Colonic mucosa (tissue), 4 donors: Measurements from ENCODE around the gene MYNN. TPM values are rescaled to one million over a fixed set of nuclear protein-coding genes. Genes with fewer than 3 reads are reported as not detected.

Experiments
- DNase-seq: peaks from one replicate; pipeline ENCODE4 v3.0.0-alpha.2; 2020
- H3K27ac ChIP-seq: fragments of 200-600 bp; one replicate; pipeline ENCODE4 v1.8.0; 2021
- H3K27me3 ChIP-seq: fragments of 200-600 bp; one replicate; pipeline ENCODE4 v1.8.0; 2021
- H3K36me3 ChIP-seq: fragments of 200-600 bp; one replicate; pipeline ENCODE4 v1.8.0; 2021
- H3K4me1 ChIP-seq: fragments of 200-600 bp; one replicate; pipeline ENCODE4 v1.8.0; 2021; ENCODE audit warnings: mild to moderate bottlenecking
- H3K4me3 ChIP-seq: fragments of 200-600 bp; one replicate; pipeline ENCODE4 v1.8.0; 2021
- H3K9ac ChIP-seq, 2 donors: one replicate each; pipeline ENCODE4 v1.7.0; 2013; ENCODE audit warnings: control low read depth in 2 of 2, low read depth in 2 of 2, low read length in 2 of 2
- H3K9me3 ChIP-seq: fragments of 200-600 bp; one replicate; pipeline ENCODE4 v1.8.0; 2021
- CTCF ChIP-seq: fragments of 200-600 bp; IDR thresholded peaks from one replicate; pipeline ENCODE4 v1.8.0; 2022; ENCODE audit warnings: antibody characterized with exemption, mild to moderate bottlenecking
- intact Hi-C: fragments of 100-400 bp; cut with DNase I; formaldehyde crosslinking; loops from one replicate; pipeline ENCODE4 v1.14.1; 2022
- total RNA-seq, 2 donors: library from RNA; stranded (reverse); fragmentation: NEBNext Ultra II Directional in 1 of 2; extraction: Animal tissue kit (Norgen Biotek cat#: 25700) in 1 of 2; gene quantifications; one replicate each; pipeline ENCODE4 v1.2.1, GENCODE V29; 2021
- donor health status: healthy.
- donor health status: DM: no; HTN: no; CAD: no.
- donor health status: DM: no; HTN: no; CAD: no.

MYNN gene
- total RNA-seq, 2 donors from 2014 or later, result 11.1 to 12.9 TPM

DNA sequence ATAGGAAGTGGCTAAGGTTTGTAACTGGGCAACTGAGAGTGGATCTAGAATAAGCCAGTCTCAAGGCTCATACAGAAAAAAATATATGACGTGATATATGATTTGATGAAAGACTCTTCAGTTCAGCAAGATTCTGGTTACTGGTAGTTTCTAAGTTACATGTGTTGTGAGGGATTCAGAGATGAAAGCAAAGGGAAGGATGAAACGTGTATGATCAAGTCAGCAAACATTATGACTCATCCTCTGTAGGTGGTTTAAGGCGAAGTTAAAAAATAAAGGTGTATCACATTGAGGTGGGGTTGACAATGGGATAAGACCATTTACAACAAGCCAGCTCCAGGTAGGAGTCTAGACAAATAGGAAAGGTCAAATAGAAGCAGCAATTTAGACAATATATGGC is 24.5 kb upstream of the MYNN start:
- intact Hi-C loops, result no loop called here
- H3K27me3 ChIP-seq, result no peaks in the 10 kb centered on the region
- TF ChIP-seq CTCF, result no peak
- no peak overlapping the region for H3K27ac ChIP-seq
- H3K4me3 ChIP-seq, result no peak overlapping the region
- no peaks in the 10 kb centered on the region for H3K4me1 ChIP-seq
- no peak overlapping the region for H3K9ac ChIP-seq
- DNase-seq, result no peak
- H3K36me3 ChIP-seq, result no peaks in the 10 kb centered on the region
- H3K9me3 ChIP-seq, result no peaks in the 10 kb centered on the region

- no peak for TF ChIP-seq CTCF
- no peak for DNase-seq
- Histone ChIP-seq H3K4me1 (no peaks in the 10 kb centered on the region), H3K4me3 (no peak overlapping the region), H3K9me3 (no peaks in the 10 kb centered on the region), H3K27me3 (no peaks in the 10 kb centered on the region), H3K27ac (no peak overlapping the region), H3K36me3 (no peaks in the 10 kb centered on the region), H3K9ac (no peak overlapping the region)
- intact Hi-C loops, result no loop called here
Observed at GRCh38 chr3:169750665-169751064, 22.5 kb upstream of the MYNN start.

DNA sequence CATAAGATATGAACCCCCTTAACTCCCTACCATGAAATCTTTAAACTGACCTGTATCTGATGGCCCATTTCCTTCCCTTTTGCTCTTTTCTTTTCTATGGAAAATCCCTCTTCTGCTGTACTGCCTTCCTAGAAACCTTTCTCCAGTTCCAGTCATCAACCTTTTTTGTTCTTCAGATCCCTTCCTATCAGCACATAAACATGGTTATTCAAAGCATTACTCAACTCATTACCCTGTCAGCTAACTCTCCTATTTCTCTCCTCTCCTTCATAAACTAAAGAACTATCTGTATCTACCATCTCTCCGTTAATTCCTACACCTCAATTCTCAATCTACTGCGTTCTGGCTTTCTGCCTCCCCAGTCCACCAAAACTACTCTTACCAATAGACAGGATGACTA is 21.3 kb upstream of the MYNN start:
- Histone ChIP-seq H3K27ac (no peak overlapping the region), H3K9me3 (no peaks in the 10 kb centered on the region), H3K27me3 (no peaks in the 10 kb centered on the region), H3K4me3 (no peak overlapping the region), H3K9ac (no peak overlapping the region), H3K36me3 (no peaks in the 10 kb centered on the region), H3K4me1 (no peaks in the 10 kb centered on the region)
- DNase-seq, result no peak
- intact Hi-C loops, result no loop called here
- TF ChIP-seq CTCF, result no peak

GRCh38 chr3:169754711-169755110 is 18.5 kb upstream of the MYNN start:
- no peak overlapping the region for H3K9ac ChIP-seq
- intact Hi-C loops, result no loop called here
- DNase-seq, result no peak
- H3K27me3 ChIP-seq, result no peaks in the 10 kb centered on the region
- no peak overlapping the region for H3K27ac ChIP-seq
- no peaks in the 10 kb centered on the region for H3K4me1 ChIP-seq
- no peak overlapping the region for H3K4me3 ChIP-seq
- TF ChIP-seq CTCF, result no peak
- H3K36me3 ChIP-seq, result no peaks in the 10 kb centered on the region
- no peaks in the 10 kb centered on the region for H3K9me3 ChIP-seq

- intact Hi-C loops, result no loop called here
- Histone ChIP-seq H3K27ac (no peak overlapping the region), H3K27me3 (no peaks in the 10 kb centered on the region), H3K36me3 (no peaks in the 10 kb centered on the region), H3K9me3 (no peaks in the 10 kb centered on the region), H3K4me1 (no peaks in the 10 kb centered on the region), H3K4me3 (no peak overlapping the region), H3K9ac (no peak overlapping the region)
- no peak for TF ChIP-seq CTCF
- DNase-seq, result no peak
Observed at GRCh38 chr3:169755488-169755887, 17.7 kb upstream of the MYNN start.
